Thoracic aorta (tissue), 2 donors: ENCODE results near the gene CEP95. TPM values are rescaled to one million over a fixed set of nuclear protein-coding genes. Genes with fewer than 3 reads are reported as not detected.
"Not testable (repeated sequence)": the region's sequence is repeated elsewhere in the genome, so short reads cannot be mapped to it uniquely, and the experiment has no call there.

Experiments used
- ATAC-seq: fragments of 150-250 bp; one replicate; pipeline ENCODE4 v1.8.0; 2017; ENCODE audit warnings: low read depth; ENCODE audit not compliant: insufficient number of reproducible peaks, low FRiP score
- DNase-seq: peaks from one replicate; pipeline ENCODE4 v3.0.0-alpha.2; 2020; ENCODE audit warnings: low spot score
- H3K27ac ChIP-seq, 2 donors: fragments of 200-600 bp; sonication (generic); 1 replicate in 1 of 2; 2 replicates in 1 of 2; pipeline ENCODE4 v1.5.1; 2016; ENCODE audit warnings: mild to moderate bottlenecking in 2 of 2, moderate library complexity in 2 of 2
- H3K27me3 ChIP-seq: fragments of 200-600 bp; sonication (generic); replicated peaks from 2 replicates; pipeline ENCODE4 v1.6.0; 2016; ENCODE audit warnings: mild to moderate bottlenecking; ENCODE audit not compliant: insufficient read depth
- H3K36me3 ChIP-seq: fragments of 200-600 bp; sonication (generic); one replicate; pipeline ENCODE4 v1.5.1; 2016
- H3K4me1 ChIP-seq, 2 donors: fragments of 200-600 bp; sonication (generic); 1 replicate in 1 of 2; 2 replicates in 1 of 2; pipeline versions ENCODE4 v1.5.1 to v1.6.0; 2016; ENCODE audit warnings: low read depth in 2 of 2, mild to moderate bottlenecking in 1 of 2; ENCODE audit not compliant: control insufficient read depth in 1 of 2
- H3K4me3 ChIP-seq: fragments of 200-600 bp; sonication (generic); 2 replicates; pipeline ENCODE4 v1.5.1; 2016; ENCODE audit warnings: mild to moderate bottlenecking
- H3K9me3 ChIP-seq: fragments of 200-600 bp; sonication (generic); 2 replicates; pipeline ENCODE4 v1.5.1; 2016
- CTCF ChIP-seq: fragments of 200-600 bp; sonication (generic); IDR thresholded peaks from one replicate; pipeline ENCODE4 v1.5.1; 2019; ENCODE audit warnings: antibody characterized with exemption
- total RNA-seq, 2 donors: library from RNA; depleted of rRNA; stranded (reverse); fragments of >200 nt; gene quantifications; one replicate each; pipeline versions ENCODE4 v1.1.0 to v1.2.3, GENCODE V29; 2016

The CEP95 gene
- total RNA-seq, 2 donors from 2014 or later, result 39.2 to 65.1 TPM

GRCh38 chr17:64491034-64491860 lies 15.5 kb upstream of the CEP95 start:
- Histone ChIP-seq H3K27ac (no peak overlapping the region), H3K9me3 (no peaks in the 10 kb centered on the region), H3K4me1 (peaks cover 12 to 24% of the 10 kb centered on the region in 2 donors), H3K36me3 (peaks cover 16% of the 10 kb centered on the region), H3K4me3 (no peak overlapping the region), H3K27me3 (no peaks in the 10 kb centered on the region)
- no peak for DNase-seq
- ATAC-seq, result no peak
- TF ChIP-seq CTCF, result peak; percentile 37

- Histone ChIP-seq H3K27me3 (no peaks in the 10 kb centered on the region), H3K9me3 (no peaks in the 10 kb centered on the region), H3K36me3 (peaks cover 16% of the 10 kb centered on the region), H3K4me3 (no peak overlapping the region), H3K27ac (no peak overlapping the region), H3K4me1 (peaks cover 12 to 26% of the 10 kb centered on the region in 2 donors)
- no peak for TF ChIP-seq CTCF
- DNase-seq (no peak), ATAC-seq (no peak)
Measured at GRCh38 chr17:64491994-64492393, 14.8 kb upstream of the CEP95 start.

GRCh38 chr17:64492481-64493109 lies 14.2 kb upstream of the CEP95 start:
- Histone ChIP-seq H3K36me3 (peaks cover 16% of the 10 kb centered on the region), H3K27me3 (no peaks in the 10 kb centered on the region), H3K9me3 (no peaks in the 10 kb centered on the region), H3K27ac (no peak overlapping the region), H3K4me3 (no peak overlapping the region), H3K4me1 (peaks cover 15 to 30% of the 10 kb centered on the region in 2 donors)
- DNase-seq, result no peak
- peak; percentile 52 for TF ChIP-seq CTCF
- ATAC-seq, result no peak

GRCh38 chr17:64494121-64494520 lies 12.7 kb upstream of the CEP95 start:
- H3K4me1 ChIP-seq, result peaks cover 16 to 33% of the 10 kb centered on the region in 2 donors
- H3K9me3 ChIP-seq, result no peaks in the 10 kb centered on the region
- H3K36me3 ChIP-seq, result peaks cover 19% of the 10 kb centered on the region
- H3K27ac ChIP-seq, result no peak overlapping the region
- no peak overlapping the region for H3K4me3 ChIP-seq
- no peak for TF ChIP-seq CTCF
- no peaks in the 10 kb centered on the region for H3K27me3 ChIP-seq
- no peak for ATAC-seq
- no peak for DNase-seq

- Histone ChIP-seq H3K4me3 (peak overlapping the region; percentile 82), H3K36me3 (peaks cover 21% of the 10 kb centered on the region), H3K4me1 (peaks cover 20 to 45% of the 10 kb centered on the region in 2 donors)
- H3K27me3 ChIP-seq, H3K9me3 ChIP-seq, ATAC-seq, DNase-seq, H3K27ac ChIP-seq: not testable (repeated sequence)
Measured at GRCh38 chr17:64495300-64495699, 11.5 kb upstream of the CEP95 start.
